Fibroblast of skin of right quadriceps (primary cell): Measurements from ENCODE around the gene CX3CR1.
A peak's percentile ranks its signal among the peaks of the same experiment; 100 is the strongest.
"Not testable (repeated sequence)": the region's sequence is repeated elsewhere in the genome, so short reads cannot be mapped to it uniquely, and the experiment has no call there.

Source experiments
- DNase-seq: peaks from one replicate; pipeline ENCODE4 v3.0.0-alpha.2; 2013

CX3CR1 gene

GRCh38 chr3:39263576-39263975, 16.3 kb downstream of the CX3CR1 start:
- DNase-seq = no peak

- DNase-seq = no peak
Observed at GRCh38 chr3:39262846-39263245, 17.0 kb downstream of the CX3CR1 start.

- no peak for DNase-seq
Observed at GRCh38 chr3:39261726-39262125, 18.1 kb downstream of the CX3CR1 start.

GRCh38 chr3:39260957-39261356, 18.9 kb downstream of the CX3CR1 start:
- peak; percentile 86 for DNase-seq

- no peak for DNase-seq
Observed at GRCh38 chr3:39260318-39260717, 19.5 kb downstream of the CX3CR1 start.

- no peak for DNase-seq
Observed at GRCh38 chr3:39255503-39256325, 24.1 kb downstream of the CX3CR1 start.

GRCh38 chr3:39254806-39255449, 24.9 kb downstream of the CX3CR1 start:
- DNase-seq = peak; percentile 70

GRCh38 chr3:39251576-39251975, 28.3 kb downstream of the CX3CR1 start:
- DNase-seq = no peak

- DNase-seq = peak; percentile 26
Observed at GRCh38 chr3:39250116-39250747, 29.6 kb downstream of the CX3CR1 start.

- DNase-seq = peak; percentile 4
Observed at GRCh38 chr3:39249453-39250115, 30.3 kb downstream of the CX3CR1 start.

- no peak for DNase-seq
Observed at GRCh38 chr3:39241561-39241960, 38.3 kb downstream of the CX3CR1 start.

- no peak for DNase-seq
Observed at GRCh38 chr3:39237027-39237426, 42.8 kb downstream of the CX3CR1 start.

GRCh38 chr3:39234651-39235050, 45.2 kb downstream of the CX3CR1 start:
- DNase-seq = no peak

GRCh38 chr3:39232859-39233258, 47.0 kb downstream of the CX3CR1 start:
- DNase-seq = no peak

- DNase-seq = no peak
Observed at GRCh38 chr3:39230453-39230852, 49.4 kb downstream of the CX3CR1 start.

- DNase-seq = no peak
Observed at GRCh38 chr3:39228496-39228895, 51.3 kb downstream of the CX3CR1 start.

GRCh38 chr3:39227596-39227995, 52.2 kb downstream of the CX3CR1 start:
- DNase-seq = not testable (repeated sequence)

GRCh38 chr3:39226106-39226741, 53.6 kb downstream of the CX3CR1 start:
- DNase-seq = no peak

- no peak for DNase-seq
Observed at GRCh38 chr3:39224288-39224687, 55.5 kb downstream of the CX3CR1 start.

- DNase-seq = no peak
Observed at GRCh38 chr3:39222939-39223338, 56.9 kb downstream of the CX3CR1 start.

GRCh38 chr3:39222462-39222861, 57.4 kb downstream of the CX3CR1 start:
- no peak for DNase-seq

- DNase-seq = no peak
Observed at GRCh38 chr3:39221141-39221530, 58.7 kb downstream of the CX3CR1 start.
